Panc1 (cell line): ENCODE results near the gene TMEM154. TPM values are rescaled to one million over a fixed set of nuclear protein-coding genes. Genes with fewer than 3 reads are reported as not detected.

Experiments used
- ATAC-seq: fragments of 200-7000 bp; cut with Tn5 transposase; 2 replicates; pipeline ENCODE4 v1.9.1; 2020; ENCODE audit warnings: mild to moderate bottlenecking, moderate library complexity
- BruUV-seq: library from RNA; stranded (reverse); fragments of 400-500 nt; replicated peaks from 2 replicates; lab custom pipeline; 2021; lab: Mats Ljungman, UMichigan
- CTCF ChIA-PET: fragments of 300-600 bp; sonication (Branson Sonifier 250); formaldehyde crosslinking; loops from one replicate; lab custom pipeline; 2022; ENCODE audit warnings: antibody characterized with exemption; lab: Charles Lee
- POLR2A ChIA-PET: fragments of 300-600 bp; sonication (Branson Sonifier 250); formaldehyde crosslinking; loops from one replicate; lab custom pipeline; 2022; ENCODE audit warnings: antibody characterized with exemption; lab: Charles Lee
- DNase-seq: peaks from one replicate; pipeline ENCODE4 v3.0.0-alpha.2; 2010; ENCODE audit warnings: low read depth, low spot score
- H3K27ac ChIP-seq: 2 replicates; pipeline ENCODE4 v1.5.1; 2011; ENCODE audit warnings: mild to moderate bottlenecking, low read length, inconsistent platforms
- H3K27me3 ChIP-seq: fragments of 200-500 bp; sonication (Bioruptor generic); 2 replicates; pipeline ENCODE4 v1.6.0; 2014; ENCODE audit warnings: low read length, inconsistent platforms; ENCODE audit not compliant: control insufficient read depth, insufficient read depth
- H3K36me3 ChIP-seq: fragments of 200-500 bp; sonication (Bioruptor generic); 2 replicates; pipeline ENCODE4 v1.5.1; 2014; ENCODE audit warnings: inconsistent platforms, mild to moderate bottlenecking, low read length, moderate library complexity; ENCODE audit not compliant: control insufficient read depth, insufficient read depth
- H3K4me1 ChIP-seq: 2 replicates; pipeline ENCODE4 v1.5.1; 2011; ENCODE audit warnings: inconsistent platforms, mild to moderate bottlenecking, low read length, moderate library complexity; ENCODE audit not compliant: control insufficient read depth, insufficient read depth
- H3K4me3 ChIP-seq, 2 experiments: 2 replicates each; pipeline ENCODE4 v1.5.1; 2011 to 2012; ENCODE audit warnings: low read depth in 2 of 2, low read length in 2 of 2, mild to moderate bottlenecking in 2 of 2, inconsistent platforms in 1 of 2, moderate library complexity in 1 of 2
- H3K9me3 ChIP-seq: fragments of 200-500 bp; sonication (Bioruptor generic); 2 replicates; pipeline ENCODE4 v1.5.1; 2014; ENCODE audit warnings: low read depth, mild to moderate bottlenecking, inconsistent platforms, low read length, moderate library complexity; ENCODE audit not compliant: control insufficient read depth, insufficient read depth
- POLR2AphosphoS5 ChIP-seq: IDR thresholded peaks from 2 replicates; pipeline ENCODE4 v1.6.1; 2012; ENCODE audit warnings: mild to moderate bottlenecking, low read depth, low read length, moderate library complexity
- SIN3A ChIP-seq: IDR thresholded peaks from 2 replicates; pipeline ENCODE4 v1.6.1; 2012; ENCODE audit warnings: low read depth, mild to moderate bottlenecking, low read length, moderate library complexity, borderline replicate concordance; ENCODE audit not compliant: insufficient read depth
- TCF7L2 ChIP-seq: IDR thresholded peaks from 2 replicates; pipeline ENCODE4 v1.6.1; 2011; ENCODE audit warnings: mild to moderate bottlenecking, low read depth, low read length, inconsistent platforms
- in situ Hi-C: cut with HindIII; loops from 2 replicates; pipeline ENCODE4 v1.10.0; 2016; ENCODE audit warnings: low sequenced_read_pairs, low pct_unique_long_range_greater_than_20kb
- intact Hi-C: fragments of 100-400 bp; cut with micrococcal nuclease; formaldehyde crosslinking; loops from one replicate; pipeline ENCODE4 v1.10.0; 2022; ENCODE audit not compliant: unreplicated experiment
- total RNA-seq: library from RNA; stranded (reverse); gene quantifications from one replicate; pipeline ENCODE4 v1.2.1, GENCODE V29; 2021; ENCODE audit not compliant: unreplicated experiment
- TF ChIP-seq, protein P1 (sequence below), 2 experiments: IDR thresholded peaks; 2 replicates each; pipeline ENCODE4 v1.6.1; 2011 to 2012; ENCODE audit warnings: low read depth in 2 of 2, control low read depth in 1 of 2, low read length in 1 of 2, mild to moderate bottlenecking in 1 of 2, moderate library complexity in 1 of 2; ENCODE audit not compliant: insufficient read depth in 1 of 2
- TF ChIP-seq, protein P2 (sequence below): fragments of 450-650 bp; IDR thresholded peaks from 2 replicates; pipeline ENCODE4 v1.5.1; 2017; ENCODE audit warnings: mild to moderate bottlenecking

Gene TMEM154
- total RNA-seq, 1 experiment from 2014 or later, result 0.15 TPM

DNA sequence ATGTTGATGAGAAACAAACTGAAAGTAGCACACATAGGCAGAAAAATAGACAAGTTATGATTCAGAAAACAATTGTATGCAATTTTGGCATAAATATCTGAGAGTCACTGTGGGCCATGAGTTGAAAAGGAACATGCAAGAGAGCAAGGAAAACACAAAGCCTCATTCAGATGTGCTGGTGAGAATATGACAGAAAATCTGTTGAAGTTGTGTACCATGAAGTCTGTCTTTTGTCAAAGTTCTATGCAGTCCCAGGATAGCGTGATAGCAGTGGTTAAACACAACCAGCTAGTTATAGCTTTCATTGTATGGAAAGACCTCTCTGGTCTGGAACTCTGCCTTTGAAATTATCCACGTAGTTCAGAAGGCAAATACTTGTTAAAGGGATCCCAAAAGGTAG, 53.0 kb downstream of the TMEM154 start:
- Histone ChIP-seq H3K4me1 (no peaks in the 10 kb centered on the region), H3K27ac (no peak overlapping the region), H3K36me3 (no peaks in the 10 kb centered on the region), H3K4me3 (no peak overlapping the region), H3K9me3 (no peaks in the 10 kb centered on the region), H3K27me3 (no peaks in the 10 kb centered on the region)
- BruUV-seq, result no TSS peak
- intact Hi-C loops (no loop called here), in situ Hi-C loops (no loop called here)
- CTCF ChIA-PET, result no interaction called here
- TF ChIP-seq, protein P1, sequence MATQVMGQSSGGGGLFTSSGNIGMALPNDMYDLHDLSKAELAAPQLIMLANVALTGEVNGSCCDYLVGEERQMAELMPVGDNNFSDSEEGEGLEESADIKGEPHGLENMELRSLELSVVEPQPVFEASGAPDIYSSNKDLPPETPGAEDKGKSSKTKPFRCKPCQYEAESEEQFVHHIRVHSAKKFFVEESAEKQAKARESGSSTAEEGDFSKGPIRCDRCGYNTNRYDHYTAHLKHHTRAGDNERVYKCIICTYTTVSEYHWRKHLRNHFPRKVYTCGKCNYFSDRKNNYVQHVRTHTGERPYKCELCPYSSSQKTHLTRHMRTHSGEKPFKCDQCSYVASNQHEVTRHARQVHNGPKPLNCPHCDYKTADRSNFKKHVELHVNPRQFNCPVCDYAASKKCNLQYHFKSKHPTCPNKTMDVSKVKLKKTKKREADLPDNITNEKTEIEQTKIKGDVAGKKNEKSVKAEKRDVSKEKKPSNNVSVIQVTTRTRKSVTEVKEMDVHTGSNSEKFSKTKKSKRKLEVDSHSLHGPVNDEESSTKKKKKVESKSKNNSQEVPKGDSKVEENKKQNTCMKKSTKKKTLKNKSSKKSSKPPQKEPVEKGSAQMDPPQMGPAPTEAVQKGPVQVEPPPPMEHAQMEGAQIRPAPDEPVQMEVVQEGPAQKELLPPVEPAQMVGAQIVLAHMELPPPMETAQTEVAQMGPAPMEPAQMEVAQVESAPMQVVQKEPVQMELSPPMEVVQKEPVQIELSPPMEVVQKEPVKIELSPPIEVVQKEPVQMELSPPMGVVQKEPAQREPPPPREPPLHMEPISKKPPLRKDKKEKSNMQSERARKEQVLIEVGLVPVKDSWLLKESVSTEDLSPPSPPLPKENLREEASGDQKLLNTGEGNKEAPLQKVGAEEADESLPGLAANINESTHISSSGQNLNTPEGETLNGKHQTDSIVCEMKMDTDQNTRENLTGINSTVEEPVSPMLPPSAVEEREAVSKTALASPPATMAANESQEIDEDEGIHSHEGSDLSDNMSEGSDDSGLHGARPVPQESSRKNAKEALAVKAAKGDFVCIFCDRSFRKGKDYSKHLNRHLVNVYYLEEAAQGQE (IDR thresholded peaks at IDR 0.05; ENCODE audit: insufficient read depth in 1 of 2, low read depth in 2 of 2, low read length in 1 of 2), result no peak
- TF ChIP-seq TCF7L2 (no peak), POLR2AphosphoS5 (no peak), SIN3A (no peak)
- TF ChIP-seq, protein P2, sequence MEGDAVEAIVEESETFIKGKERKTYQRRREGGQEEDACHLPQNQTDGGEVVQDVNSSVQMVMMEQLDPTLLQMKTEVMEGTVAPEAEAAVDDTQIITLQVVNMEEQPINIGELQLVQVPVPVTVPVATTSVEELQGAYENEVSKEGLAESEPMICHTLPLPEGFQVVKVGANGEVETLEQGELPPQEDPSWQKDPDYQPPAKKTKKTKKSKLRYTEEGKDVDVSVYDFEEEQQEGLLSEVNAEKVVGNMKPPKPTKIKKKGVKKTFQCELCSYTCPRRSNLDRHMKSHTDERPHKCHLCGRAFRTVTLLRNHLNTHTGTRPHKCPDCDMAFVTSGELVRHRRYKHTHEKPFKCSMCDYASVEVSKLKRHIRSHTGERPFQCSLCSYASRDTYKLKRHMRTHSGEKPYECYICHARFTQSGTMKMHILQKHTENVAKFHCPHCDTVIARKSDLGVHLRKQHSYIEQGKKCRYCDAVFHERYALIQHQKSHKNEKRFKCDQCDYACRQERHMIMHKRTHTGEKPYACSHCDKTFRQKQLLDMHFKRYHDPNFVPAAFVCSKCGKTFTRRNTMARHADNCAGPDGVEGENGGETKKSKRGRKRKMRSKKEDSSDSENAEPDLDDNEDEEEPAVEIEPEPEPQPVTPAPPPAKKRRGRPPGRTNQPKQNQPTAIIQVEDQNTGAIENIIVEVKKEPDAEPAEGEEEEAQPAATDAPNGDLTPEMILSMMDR, result no peak
- ATAC-seq (no peak), DNase-seq (no peak)
- POLR2A ChIA-PET, result no interaction called here

DNA sequence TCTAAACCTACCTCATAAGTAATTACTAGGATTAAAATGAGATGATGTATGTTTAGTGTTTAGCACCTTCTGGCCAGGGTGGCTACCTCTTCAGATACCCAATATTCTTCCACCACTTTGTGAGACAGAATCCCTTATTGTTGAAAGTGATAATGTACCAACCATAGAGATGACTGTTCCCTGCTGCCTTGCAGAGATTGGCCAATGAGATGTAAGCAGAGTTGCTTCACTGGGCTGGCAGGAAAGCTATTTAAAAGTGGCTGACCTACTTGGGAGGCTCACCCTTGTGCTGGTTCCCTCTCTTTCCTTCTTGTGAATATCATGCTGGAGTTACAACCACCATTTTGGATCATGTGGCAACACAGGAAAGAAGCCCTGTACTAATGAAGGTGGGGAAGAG, 58.9 kb downstream of the TMEM154 start:
- no peaks in the 10 kb centered on the region for H3K9me3 ChIP-seq
- BruUV-seq, result no TSS peak
- intact Hi-C loops, result no loop called here
- ChIA-PET CTCF (no interaction called here), POLR2A (no interaction called here)
- no peak for DNase-seq
- no peak overlapping the region for H3K27ac ChIP-seq
- peaks cover 2% of the 10 kb centered on the region; the same call in 1 of the 2 replicates for H3K27me3 ChIP-seq
- no peak for ATAC-seq
- in situ Hi-C loops, result no loop called here
- H3K4me1 ChIP-seq, result no peaks in the 10 kb centered on the region
- no peak overlapping the region for H3K4me3 ChIP-seq
- TF ChIP-seq TCF7L2 (no peak), SIN3A (no peak), POLR2AphosphoS5 (no peak)
- TF ChIP-seq, protein P2, result no peak
- TF ChIP-seq, protein P1 (IDR thresholded peaks at IDR 0.05; ENCODE audit: insufficient read depth in 1 of 2, low read depth in 2 of 2, low read length in 1 of 2), result no peak
- no peaks in the 10 kb centered on the region for H3K36me3 ChIP-seq
